H1 (cell line): ENCODE measurements around the gene KHDRBS2. TPM values are rescaled to one million over a fixed set of nuclear protein-coding genes. Genes with fewer than 3 reads are reported as not detected.

Source experiments
- CTCF ChIA-PET: fragments of 300-600 bp; sonication (Branson Sonifier 250); formaldehyde crosslinking; loops from one replicate; lab custom pipeline; 2021; ENCODE audit not compliant: partially characterized antibody; lab: Charles Lee
- POLR2A ChIA-PET: fragments of 300-600 bp; sonication (Branson Sonifier 250); formaldehyde crosslinking; loops from one replicate; lab custom pipeline; 2021; ENCODE audit warnings: inconsistent platforms; ENCODE audit not compliant: partially characterized antibody; lab: Charles Lee
- DNase-seq, 2 experiments: peaks; one replicate each; pipeline versions ENCODE4 v3.0.0 to v3.0.0-alpha.2; 2010 to 2022; ENCODE audit warnings: low spot score in 2 of 2, low read depth in 1 of 2, mixed read lengths in 1 of 2
- FAIRE-seq: peaks from 2 replicates; lab custom pipeline; 2011; peaks lifted over from hg19 to GRCh38; lab: Jason Lieb, UNC
- H2AFZ ChIP-seq: 2 replicates; pipeline ENCODE4 v1.8.1; 2012; ENCODE audit warnings: low read length, inconsistent platforms
- H2AK5ac ChIP-seq: 2 replicates; pipeline ENCODE4 v1.6.1; 2013; ENCODE audit warnings: low read depth, low read length
- H2BK120ac ChIP-seq: replicated peaks from 2 replicates; pipeline ENCODE3; 2013; ENCODE audit warnings: low read depth, low read length, inconsistent platforms
- H2BK12ac ChIP-seq: 2 replicates; pipeline ENCODE4 v1.6.1; 2013; ENCODE audit warnings: low read depth, low read length
- H2BK15ac ChIP-seq: 2 replicates; pipeline ENCODE4 v1.6.1; 2013; ENCODE audit warnings: low read length
- H2BK20ac ChIP-seq: 2 replicates; pipeline ENCODE4 v1.6.1; 2013; ENCODE audit warnings: low read length
- H2BK5ac ChIP-seq: 2 replicates; pipeline ENCODE4 v1.6.1; 2013; ENCODE audit warnings: low read depth, low read length
- H3K14ac ChIP-seq: 2 replicates; pipeline ENCODE4 v1.6.1; 2013; ENCODE audit warnings: inconsistent platforms; ENCODE audit not compliant: insufficient read length
- H3K18ac ChIP-seq: 2 replicates; pipeline ENCODE4 v1.6.1; 2013; ENCODE audit warnings: low read length; ENCODE audit errors: extremely low read depth
- H3K23ac ChIP-seq: 2 replicates; pipeline ENCODE4 v1.6.1; 2013; ENCODE audit warnings: inconsistent platforms; ENCODE audit not compliant: insufficient read length
- H3K23me2 ChIP-seq: 2 replicates; pipeline ENCODE4 v1.6.1; 2013; ENCODE audit warnings: low read depth, low read length
- H3K27ac ChIP-seq: 2 replicates; pipeline ENCODE4 v1.6.1; 2011; ENCODE audit warnings: low read depth, low read length, inconsistent platforms
- H3K27me3 ChIP-seq, 4 experiments: replicated peaks in 1 of 4; 1 replicate in 1 of 4; 2 replicates in 3 of 4; pipeline versions ENCODE4 v1.6.1 to v1.8.1; 2011 to 2013; ENCODE audit warnings: low read length in 3 of 4, mild to moderate bottlenecking in 3 of 4, inconsistent platforms in 2 of 4, mixed read lengths in 2 of 4, moderate library complexity in 1 of 4; ENCODE audit not compliant: control insufficient read depth in 3 of 4, insufficient read depth in 3 of 4; ENCODE audit errors: extremely low read depth in 1 of 4
- H3K36me3 ChIP-seq, 4 experiments: 2 replicates each; pipeline versions ENCODE4 v1.6.1 to v1.8.1; 2011 to 2013; ENCODE audit warnings: mild to moderate bottlenecking in 4 of 4, low read length in 3 of 4, moderate library complexity in 2 of 4, control low read depth in 1 of 4, inconsistent platforms in 1 of 4; ENCODE audit not compliant: insufficient read depth in 4 of 4, control insufficient read depth in 2 of 4
- H3K4ac ChIP-seq: replicated peaks from 2 replicates; pipeline ENCODE3; 2013; ENCODE audit warnings: low read length, low read depth, mixed read lengths, inconsistent platforms; ENCODE audit not compliant: insufficient read length
- H3K4me1 ChIP-seq, 4 experiments: replicated peaks in 1 of 4; 1 replicate in 1 of 4; 2 replicates in 3 of 4; pipeline versions ENCODE4 v1.6.1 to v1.8.1; 2011 to 2013; ENCODE audit warnings: low read length in 3 of 4, inconsistent platforms in 2 of 4, mixed read lengths in 1 of 4; ENCODE audit not compliant: insufficient read depth in 4 of 4, control insufficient read depth in 3 of 4
- H3K4me2 ChIP-seq, 2 experiments: 2 replicates each; pipeline versions ENCODE4 v1.6.1 to v1.8.1; 2011 to 2013; ENCODE audit warnings: low read depth in 2 of 2, low read length in 2 of 2, control low read depth in 1 of 2, inconsistent platforms in 1 of 2, mild to moderate bottlenecking in 1 of 2; ENCODE audit not compliant: insufficient read depth in 1 of 2
- H3K4me3 ChIP-seq, 4 experiments: fragments of 200-600, 300-600 bp in 1 of 4; sonication (generic), shearing (Covaris generic), sonication (Bioruptor Twin) in 1 of 4; 2 replicates each; pipeline versions ENCODE4 v1.5.1 to v1.8.1; 2011 to 2016; ENCODE audit warnings: low read length in 4 of 4, low read depth in 3 of 4, control low read depth in 2 of 4, inconsistent platforms in 2 of 4, mild to moderate bottlenecking in 2 of 4, mixed read lengths in 1 of 4, moderate library complexity in 1 of 4; ENCODE audit not compliant: insufficient read depth in 2 of 4; ENCODE audit errors: extremely low read depth in 1 of 4
- H3K56ac ChIP-seq: replicated peaks from 2 replicates; pipeline ENCODE3; 2013; ENCODE audit warnings: low read depth, mild to moderate bottlenecking, mixed read lengths, low read length, inconsistent platforms; ENCODE audit not compliant: insufficient read length
- H3K79me1 ChIP-seq: 2 replicates; pipeline ENCODE4 v1.6.1; 2013; ENCODE audit warnings: low read depth, low read length, control low read depth
- H3K79me2 ChIP-seq, 2 experiments: 2 replicates each; pipeline versions ENCODE4 v1.6.1 to v1.8.1; 2012 to 2013; ENCODE audit warnings: low read length in 2 of 2, mild to moderate bottlenecking in 2 of 2, inconsistent platforms in 1 of 2; ENCODE audit not compliant: insufficient read depth in 2 of 2, control insufficient read depth in 1 of 2
- H3K9ac ChIP-seq, 4 experiments: replicated peaks in 1 of 4; 1 replicate in 1 of 4; 2 replicates in 3 of 4; pipeline versions ENCODE4 v1.6.1 to v1.8.1; 2011 to 2013; ENCODE audit warnings: low read depth in 3 of 4, low read length in 3 of 4, control low read depth in 2 of 4, mild to moderate bottlenecking in 2 of 4, moderate library complexity in 2 of 4, inconsistent platforms in 1 of 4; ENCODE audit errors: extremely low read depth in 1 of 4
- H3K9me3 ChIP-seq, 2 experiments: 2 replicates each; pipeline versions ENCODE4 v1.6.1 to v1.8.1; 2012 to 2013; ENCODE audit warnings: mild to moderate bottlenecking in 2 of 2, moderate library complexity in 2 of 2, control low read depth in 1 of 2, inconsistent platforms in 1 of 2, low read depth in 1 of 2, low read length in 1 of 2, mixed read lengths in 1 of 2; ENCODE audit not compliant: insufficient read depth in 2 of 2
- H4K20me1 ChIP-seq, 2 experiments: replicated peaks in 1 of 2; 2 replicates each; pipeline versions ENCODE3 to v1.8.1; 2011 to 2013; ENCODE audit warnings: inconsistent platforms in 2 of 2, low read length in 2 of 2, mild to moderate bottlenecking in 1 of 2; ENCODE audit not compliant: insufficient read depth in 2 of 2, control insufficient read depth in 1 of 2
- H4K5ac ChIP-seq: 2 replicates; pipeline ENCODE4 v1.6.1; 2013; ENCODE audit warnings: low read length, low read depth, mixed read lengths, inconsistent platforms; ENCODE audit not compliant: insufficient read length
- H4K8ac ChIP-seq: 2 replicates; pipeline ENCODE4 v1.8.0; 2013; ENCODE audit warnings: mild to moderate bottlenecking, moderate library complexity, low read length, inconsistent platforms; ENCODE audit not compliant: insufficient read depth; ENCODE audit errors: extremely low read depth
- H4K91ac ChIP-seq: replicated peaks from 2 replicates; pipeline ENCODE3; 2013; ENCODE audit warnings: low read length, mixed read lengths, inconsistent platforms; ENCODE audit not compliant: insufficient read length
- CBX5 ChIP-seq: fragments of 300-800, 300-1000 bp; sonication (generic); IDR thresholded peaks from 2 replicates; pipeline ENCODE4 v1.7.1; 2016; ENCODE audit warnings: antibody characterized with exemption, low read length, low read depth
- CEBPB ChIP-seq: IDR thresholded peaks from 2 replicates; pipeline ENCODE4 v1.6.1; 2012; ENCODE audit warnings: low read depth, low read length
- CHD2 ChIP-seq: IDR thresholded peaks from 2 replicates; pipeline ENCODE4 v1.6.1; 2012; ENCODE audit warnings: low read length, improper control_type of control experiment
- CTBP2 ChIP-seq: IDR thresholded peaks from 2 replicates; pipeline ENCODE4 v1.7.0; 2011; ENCODE audit warnings: borderline replicate concordance, mild to moderate bottlenecking, moderate library complexity, mixed read lengths, low read length; ENCODE audit not compliant: insufficient read depth, insufficient read length
- CTCF ChIP-seq, 3 experiments: IDR thresholded peaks; 1 replicate in 2 of 3; 2 replicates in 1 of 3; pipeline versions ENCODE4 v1.5.1 to v1.6.1; 2011; ENCODE audit warnings: low read length in 3 of 3, mild to moderate bottlenecking in 3 of 3, inconsistent platforms in 2 of 3, low read depth in 1 of 3, moderate library complexity in 1 of 3; ENCODE audit not compliant: insufficient read depth in 1 of 3; ENCODE audit errors: control extremely low read depth in 1 of 3
- KDM5A ChIP-seq: fragments of 200-600 bp; IDR thresholded peaks from 2 replicates; pipeline ENCODE4 v1.7.1; 2012; ENCODE audit warnings: mild to moderate bottlenecking, low read length, inconsistent platforms, mixed read lengths
- NANOG ChIP-seq: IDR thresholded peaks from 2 replicates; pipeline ENCODE4 v1.6.1; 2011; ENCODE audit warnings: low read length, low read depth, mild to moderate bottlenecking, inconsistent platforms; ENCODE audit not compliant: insufficient read depth, poor library complexity, severe bottlenecking
- POLR2AphosphoS5 ChIP-seq: IDR thresholded peaks from 2 replicates; pipeline ENCODE4 v1.6.1; 2011; ENCODE audit warnings: low read depth, low read length
- POU5F1 ChIP-seq: IDR thresholded peaks from 2 replicates; pipeline ENCODE4 v1.6.1; 2011; ENCODE audit warnings: low read depth, mild to moderate bottlenecking, low read length, moderate library complexity
- RXRA ChIP-seq: IDR thresholded peaks from 2 replicates; pipeline ENCODE4 v1.6.1; 2011; ENCODE audit warnings: low read depth, mild to moderate bottlenecking, low read length, moderate library complexity; ENCODE audit not compliant: insufficient read depth
- SIX5 ChIP-seq: IDR thresholded peaks from 2 replicates; pipeline ENCODE4 v1.6.1; 2011; ENCODE audit warnings: mild to moderate bottlenecking, low read depth, low read length
- SP4 ChIP-seq: IDR thresholded peaks from 2 replicates; pipeline ENCODE4 v1.6.1; 2012; ENCODE audit warnings: low read length, inconsistent platforms
- TAF1 ChIP-seq: IDR thresholded peaks from 2 replicates; pipeline ENCODE4 v1.6.1; 2011; ENCODE audit warnings: mild to moderate bottlenecking, low read depth, low read length
- WGBS, 2 experiments: shearing (Covaris generic) in 1 of 2; methylation state at CpG; one replicate each; pipeline versions ENCODE4 v1.1.6 to v1.1.7; 2013 to 2015; ENCODE audit warnings: low lambda C conversion rate in 2 of 2, mixed read lengths in 2 of 2, inconsistent platforms in 1 of 2, low coverage in 1 of 2, missing lambda C conversion rate in 1 of 2; ENCODE audit not compliant: insufficient replicate concordance in 2 of 2, insufficient coverage in 1 of 2, insufficient read length in 1 of 2; ENCODE audit errors: extremely low coverage in 1 of 2, missing lambda C conversion rate in 1 of 2; 5-methylcytosine and 5-hydroxymethylcytosine counted together
- polyA plus RNA-seq, 7 experiments: library from polyadenylated mRNA; depleted of rRNA in 3 of 7; stranded (reverse) in 5 of 7; unstranded in 2 of 7; fragments of >200 nt in 5 of 7; fragments of 200-250 nt in 2 of 7; gene quantifications; 1 replicate in 5 of 7; 2 replicates in 1 of 7; 4 replicates in 1 of 7; pipeline versions ENCODE4 v1.2.1 to v1.2.3, GENCODE V29; 2011 to 2013; ENCODE audit warnings: missing spikeins in 2 of 7, mixed read lengths in 2 of 7
- total RNA-seq: library from RNA; stranded (reverse); fragmentation: NEBNext Ultra II Directional; extraction: Animal tissue kit (Norgen Biotek cat#: 25700); gene quantifications from 2 replicates; pipeline ENCODE4 v1.2.1, GENCODE V29; 2021

KHDRBS2 gene
- total and polyA plus RNA-seq, 2 of the 8 experiments (the other 6 are each of a cell fraction or from before 2014, with no cell fraction given): 5.2 to 7.7 TPM

DNA sequence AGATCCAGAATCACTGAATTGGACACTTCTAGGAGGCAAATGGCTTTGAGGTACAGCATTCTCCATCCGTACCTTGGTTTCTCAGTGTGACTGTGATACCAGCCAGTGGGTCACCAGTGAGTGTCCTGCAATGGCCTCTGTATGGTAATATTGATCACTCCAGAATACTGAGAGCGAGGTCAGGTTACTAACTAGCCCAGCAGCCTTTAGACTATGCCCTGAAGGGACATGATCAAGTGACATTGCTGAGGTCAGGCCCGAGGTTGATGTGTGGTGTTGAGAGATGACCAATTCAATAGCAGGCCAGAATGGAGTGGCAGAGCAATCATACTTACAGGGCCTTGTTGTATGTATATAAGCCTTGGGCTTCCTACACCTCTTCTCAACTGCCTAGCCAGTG lies 476.0 kb downstream of the KHDRBS2 start:
- Histone ChIP-seq H3K18ac (no peak overlapping the region), H3K27me3 (no peaks in the 10 kb centered on the region), H3K23ac (no peak overlapping the region), H3K4me1 (no peaks in the 10 kb centered on the region), H3K4me3 (no peak overlapping the region), H3K56ac (no peak overlapping the region), H2BK5ac (no peak overlapping the region), H2BK12ac (no peak overlapping the region), H3K36me3 (no peaks in the 10 kb centered on the region), H3K9me3 (0 out of 4 replicates have a peak, but pooled peaks cover 0 to 3% of the 10 kb centered on the region in 2 experiments), H3K79me1 (no peaks in the 10 kb centered on the region), H3K79me2 (no peaks in the 10 kb centered on the region), H2BK120ac (no peak overlapping the region), H3K23me2 (no peaks in the 10 kb centered on the region), H3K9ac (no peak overlapping the region), H2AK5ac (no peak overlapping the region), H3K4me2 (no peak overlapping the region), H4K91ac (no peak overlapping the region), H2BK15ac (no peak overlapping the region), H4K5ac (no peak overlapping the region), H2BK20ac (no peak overlapping the region), H3K27ac (no peak overlapping the region), H2AFZ (no peak overlapping the region), H3K4ac (no peak overlapping the region), H3K14ac (no peak overlapping the region), H4K20me1 (no peaks in the 10 kb centered on the region), H4K8ac (no peak overlapping the region)
- DNase-seq (no peak), FAIRE-seq (no peak)
- ChIA-PET CTCF (interaction anchor here (0.8 to 1.4 kb wide), 14 partner anchors 7 to 732 kb away, joined by 3 to 16 read pairs (median 4); no protein-coding TSS in a partner anchor), POLR2A (no interaction called here)
- 60% methylated on average over 3 of the region's 3 CpGs; no CpG with 5 or more reads in 1 of the 2 experiments for WGBS, 2 experiments
- no peak for TF ChIP-seq CTBP2
- no peak for TF ChIP-seq KDM5A
- TF ChIP-seq CTCF (IDR thresholded peaks at IDR 0.05; ENCODE audit: control extremely low read depth in 1 of 3, insufficient read depth in 1 of 3, low read depth in 1 of 3, low read length in 3 of 3): no peak
- TF ChIP-seq SP4: no peak
- TF ChIP-seq POU5F1: no peak
- no peak for TF ChIP-seq POLR2AphosphoS5
- TF ChIP-seq CHD2: no peak
- TF ChIP-seq NANOG: no peak
- TF ChIP-seq TAF1: no peak
- TF ChIP-seq CEBPB: no peak
- TF ChIP-seq RXRA: no peak
- no peak for TF ChIP-seq CBX5
- no peak for TF ChIP-seq SIX5
